NCI-H2081 treated with DMSO at 0.1 percent for 48 hours (cell line): ENCODE results near the gene KMT2B.

Source experiments
- DNase-seq: peaks from one replicate; lab custom pipeline; 2025; lab: John Stamatoyannopoulos, UW

KMT2B gene

DNA sequence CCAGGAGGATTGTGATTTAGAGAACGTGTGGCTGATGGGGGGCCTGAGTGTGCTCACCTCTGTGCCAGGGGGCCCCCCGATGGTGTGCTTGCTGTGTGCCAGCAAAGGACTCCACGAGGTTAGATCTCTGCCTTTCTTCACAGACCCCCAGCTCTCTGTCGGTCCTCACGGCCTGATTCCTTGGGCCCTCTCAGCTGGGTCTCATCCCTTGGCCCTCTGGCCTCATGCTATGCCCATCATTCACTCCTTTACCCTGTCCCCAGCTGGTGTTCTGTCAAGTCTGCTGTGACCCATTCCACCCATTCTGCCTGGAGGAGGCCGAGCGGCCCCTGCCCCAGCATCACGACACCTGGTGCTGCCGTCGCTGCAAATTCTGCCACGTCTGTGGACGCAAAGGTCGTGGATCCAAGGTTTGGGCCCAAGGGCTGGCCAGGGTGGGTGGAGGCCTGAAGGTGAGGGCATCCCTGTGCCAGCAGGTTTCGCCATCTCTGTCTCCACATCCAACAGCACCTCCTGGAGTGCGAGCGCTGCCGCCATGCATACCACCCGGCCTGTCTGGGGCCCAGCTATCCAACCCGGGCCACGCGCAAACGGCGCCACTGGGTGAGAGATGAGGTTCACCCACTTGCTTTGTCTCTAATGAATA is 7.5 kb downstream of the KMT2B start:
- no peak for DNase-seq

DNA sequence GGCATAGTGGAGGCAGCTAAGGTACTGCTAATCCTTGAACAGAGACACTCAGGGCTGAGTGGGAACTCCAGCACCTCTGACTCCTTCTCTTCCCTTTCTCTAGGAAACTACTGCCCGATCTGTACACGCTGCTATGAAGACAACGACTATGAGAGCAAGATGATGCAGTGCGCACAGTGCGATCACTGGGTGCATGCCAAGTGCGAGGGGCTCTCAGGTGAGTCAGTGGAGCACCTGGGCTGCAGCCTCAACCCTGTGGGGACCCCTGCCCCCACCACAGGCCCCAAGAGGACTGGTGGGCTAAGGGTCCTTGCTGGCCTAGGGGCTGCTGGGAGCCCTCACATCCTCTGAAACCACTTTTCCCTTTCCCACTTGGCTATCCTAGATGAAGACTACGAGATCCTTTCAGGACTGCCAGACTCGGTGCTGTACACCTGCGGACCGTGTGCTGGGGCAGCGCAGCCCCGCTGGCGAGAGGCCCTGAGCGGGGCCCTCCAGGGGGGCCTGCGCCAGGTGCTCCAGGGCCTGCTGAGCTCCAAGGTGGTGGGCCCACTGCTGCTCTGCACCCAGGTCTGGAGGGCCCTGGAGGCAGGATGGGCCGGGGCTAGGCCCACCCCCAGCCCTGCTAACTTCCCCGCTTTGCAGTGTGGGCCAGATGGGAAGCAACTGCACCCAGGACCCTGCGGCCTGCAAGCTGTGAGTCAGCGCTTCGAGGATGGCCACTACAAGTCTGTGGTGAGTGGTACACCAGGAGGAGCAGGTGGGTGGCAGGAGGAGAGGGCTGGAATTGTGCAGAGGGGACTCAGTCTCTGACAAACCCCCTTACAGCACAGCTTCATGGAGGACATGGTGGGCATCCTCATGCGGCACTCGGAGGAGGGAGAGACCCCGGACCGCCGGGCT is 9.5 kb downstream of the KMT2B start:
- no peak for DNase-seq

DNA sequence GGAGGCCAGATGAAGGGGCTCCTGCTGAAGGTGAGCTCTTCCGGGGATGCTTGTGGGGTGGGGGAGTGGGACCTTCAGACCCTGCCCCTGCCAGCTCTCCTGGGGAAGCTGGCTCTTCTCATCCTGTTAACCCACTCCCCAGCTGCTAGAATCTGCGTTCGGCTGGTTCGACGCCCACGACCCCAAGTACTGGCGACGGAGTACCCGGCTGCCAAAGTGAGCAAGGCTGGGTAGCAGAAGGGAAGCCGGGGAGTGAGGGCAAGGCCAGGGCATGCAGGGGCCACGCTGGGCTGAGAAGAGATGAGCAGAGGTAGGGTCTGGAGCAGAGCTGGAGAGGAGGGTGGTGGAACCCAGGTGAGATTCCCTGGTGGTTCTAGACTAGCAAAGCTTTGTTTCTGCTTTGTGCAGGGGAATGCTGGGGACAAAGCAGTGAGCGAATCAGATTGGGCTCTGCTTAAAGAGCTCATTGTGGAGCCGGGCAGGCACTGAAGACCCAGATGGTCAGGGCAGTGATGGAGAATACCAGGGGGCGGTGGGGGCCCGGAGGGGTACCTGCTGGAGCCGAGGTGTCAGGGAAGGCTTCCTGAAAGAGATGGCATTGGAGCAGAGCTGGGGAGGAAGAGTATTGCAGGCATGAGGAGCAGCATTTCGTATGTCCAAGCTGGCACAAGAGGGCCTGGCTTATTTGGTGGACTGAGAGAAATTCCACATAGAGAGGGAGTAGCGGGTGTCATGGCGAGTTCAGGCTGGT is 10.3 kb downstream of the KMT2B start:
- DNase-seq, result no peak

DNA sequence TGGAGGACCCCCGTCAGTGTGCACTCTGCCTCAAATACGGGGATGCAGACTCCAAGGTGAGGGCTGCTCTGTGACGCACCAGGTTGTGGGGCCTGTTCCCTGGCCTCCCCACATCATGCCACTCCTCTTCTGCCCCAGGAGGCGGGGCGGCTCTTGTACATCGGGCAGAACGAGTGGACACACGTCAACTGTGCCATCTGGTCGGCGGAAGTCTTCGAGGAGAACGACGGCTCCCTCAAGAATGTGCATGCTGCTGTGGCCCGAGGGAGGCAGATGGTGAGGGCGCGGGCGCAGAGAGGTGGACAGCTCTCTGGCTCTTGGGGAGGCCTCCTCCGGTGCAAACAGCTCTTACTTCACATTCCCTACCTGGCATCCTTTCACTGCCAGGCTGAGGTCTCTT is 11.2 kb downstream of the KMT2B start:
- no peak for DNase-seq

DNA sequence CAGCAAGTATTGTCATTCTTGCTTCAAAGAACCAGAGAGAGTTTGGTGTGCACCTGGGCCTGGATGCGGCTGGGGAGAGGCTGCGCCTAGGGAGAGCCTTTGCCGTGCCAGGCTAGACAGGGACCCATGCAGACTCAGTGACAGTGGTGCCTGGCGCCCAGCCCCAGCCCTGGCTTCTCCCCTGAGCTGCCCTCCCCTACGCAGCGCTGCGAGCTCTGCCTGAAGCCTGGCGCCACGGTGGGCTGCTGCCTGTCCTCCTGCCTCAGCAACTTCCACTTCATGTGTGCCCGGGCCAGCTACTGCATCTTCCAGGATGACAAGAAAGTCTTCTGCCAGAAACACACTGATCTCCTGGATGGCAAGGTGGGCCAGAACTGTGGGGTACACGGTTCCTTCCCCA is 12.0 kb downstream of the KMT2B start:
- no peak for DNase-seq

DNA sequence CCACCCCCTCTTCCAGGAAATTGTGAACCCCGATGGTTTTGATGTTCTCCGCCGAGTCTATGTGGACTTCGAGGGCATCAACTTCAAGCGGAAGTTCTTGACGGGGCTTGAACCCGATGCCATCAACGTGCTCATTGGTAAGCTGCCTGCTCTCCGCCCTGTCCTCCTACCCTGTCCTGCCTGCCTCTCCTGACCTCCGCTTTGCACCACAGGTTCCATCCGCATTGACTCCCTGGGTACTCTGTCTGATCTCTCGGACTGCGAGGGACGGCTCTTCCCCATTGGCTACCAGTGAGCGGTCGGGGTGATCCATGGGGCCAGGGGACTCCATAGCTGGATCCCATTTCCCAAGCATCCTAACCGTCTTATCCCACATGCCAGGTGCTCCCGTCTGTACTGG is 12.5 kb downstream of the KMT2B start:
- DNase-seq, result no peak

DNA sequence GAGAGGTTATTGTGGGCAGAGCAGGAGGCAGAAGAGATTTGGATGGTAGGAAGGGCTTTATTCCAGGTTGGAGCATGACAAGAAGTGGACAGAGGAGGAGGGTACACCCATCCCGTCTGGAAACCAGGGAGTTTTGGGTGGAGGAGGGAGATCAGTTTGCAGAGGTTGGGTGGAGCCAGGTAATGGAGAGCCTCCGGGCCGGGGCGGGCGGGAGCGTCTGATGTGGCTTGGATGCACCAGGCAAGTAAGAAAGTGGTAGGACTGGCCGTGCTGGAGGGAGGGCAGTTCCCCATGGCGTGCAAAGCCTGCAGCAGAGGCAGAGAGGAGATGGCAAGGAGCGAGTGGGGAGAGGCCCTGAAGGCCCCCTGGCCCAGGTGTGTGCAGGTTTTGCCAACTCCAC is 13.6 kb downstream of the KMT2B start:
- DNase-seq, result no peak

DNA sequence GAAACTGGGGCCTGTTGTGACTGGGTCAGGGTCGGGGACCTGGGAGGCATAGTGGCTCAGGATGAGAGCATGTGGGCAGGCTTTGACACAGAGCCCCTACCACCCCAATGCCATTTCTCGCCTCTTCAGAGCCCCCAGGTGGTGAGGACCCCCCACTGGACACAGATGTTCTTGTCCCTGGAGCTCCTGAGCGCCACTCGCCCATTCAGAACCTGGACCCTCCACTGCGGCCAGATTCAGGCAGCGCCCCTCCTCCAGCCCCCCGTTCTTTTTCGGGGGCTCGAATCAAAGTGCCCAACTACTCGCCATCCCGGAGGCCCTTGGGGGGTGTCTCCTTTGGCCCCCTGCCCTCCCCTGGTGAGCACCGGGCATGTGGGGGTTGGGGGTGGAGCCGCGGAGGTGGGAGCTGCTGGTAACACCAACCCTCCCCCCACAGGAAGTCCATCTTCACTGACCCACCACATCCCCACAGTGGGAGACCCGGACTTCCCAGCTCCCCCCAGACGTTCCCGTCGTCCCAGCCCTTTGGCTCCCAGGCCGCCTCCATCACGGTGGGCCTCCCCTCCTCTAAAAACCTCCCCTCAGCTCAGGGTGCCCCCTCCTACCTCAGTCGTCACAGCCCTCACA is 14.1 kb downstream of the KMT2B start:
- DNase-seq, result no peak

DNA sequence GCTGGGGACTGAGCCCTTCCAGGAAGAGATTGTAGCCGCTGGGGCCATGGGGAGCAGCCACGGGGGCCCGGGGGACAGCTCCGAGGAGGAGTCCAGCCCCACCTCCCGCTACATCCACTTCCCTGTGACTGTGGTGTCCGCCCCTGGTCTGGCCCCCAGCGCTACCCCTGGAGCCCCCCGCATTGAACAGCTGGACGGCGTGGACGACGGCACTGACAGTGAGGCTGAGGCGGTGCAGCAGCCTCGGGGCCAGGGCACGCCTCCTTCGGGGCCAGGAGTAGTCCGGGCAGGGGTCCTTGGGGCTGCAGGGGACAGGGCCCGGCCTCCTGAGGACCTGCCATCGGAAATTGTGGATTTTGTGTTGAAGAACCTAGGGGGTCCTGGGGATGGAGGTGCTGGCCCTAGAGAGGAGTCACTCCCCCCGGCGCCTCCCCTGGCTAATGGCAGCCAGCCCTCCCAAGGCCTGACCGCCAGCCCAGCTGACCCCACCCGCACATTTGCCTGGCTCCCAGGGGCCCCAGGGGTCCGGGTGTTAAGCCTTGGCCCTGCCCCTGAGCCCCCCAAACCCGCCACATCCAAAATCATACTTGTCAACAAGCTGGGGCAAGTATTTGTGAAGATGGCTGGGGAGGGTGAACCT is 14.9 kb downstream of the KMT2B start:
- DNase-seq, result no peak

DNA sequence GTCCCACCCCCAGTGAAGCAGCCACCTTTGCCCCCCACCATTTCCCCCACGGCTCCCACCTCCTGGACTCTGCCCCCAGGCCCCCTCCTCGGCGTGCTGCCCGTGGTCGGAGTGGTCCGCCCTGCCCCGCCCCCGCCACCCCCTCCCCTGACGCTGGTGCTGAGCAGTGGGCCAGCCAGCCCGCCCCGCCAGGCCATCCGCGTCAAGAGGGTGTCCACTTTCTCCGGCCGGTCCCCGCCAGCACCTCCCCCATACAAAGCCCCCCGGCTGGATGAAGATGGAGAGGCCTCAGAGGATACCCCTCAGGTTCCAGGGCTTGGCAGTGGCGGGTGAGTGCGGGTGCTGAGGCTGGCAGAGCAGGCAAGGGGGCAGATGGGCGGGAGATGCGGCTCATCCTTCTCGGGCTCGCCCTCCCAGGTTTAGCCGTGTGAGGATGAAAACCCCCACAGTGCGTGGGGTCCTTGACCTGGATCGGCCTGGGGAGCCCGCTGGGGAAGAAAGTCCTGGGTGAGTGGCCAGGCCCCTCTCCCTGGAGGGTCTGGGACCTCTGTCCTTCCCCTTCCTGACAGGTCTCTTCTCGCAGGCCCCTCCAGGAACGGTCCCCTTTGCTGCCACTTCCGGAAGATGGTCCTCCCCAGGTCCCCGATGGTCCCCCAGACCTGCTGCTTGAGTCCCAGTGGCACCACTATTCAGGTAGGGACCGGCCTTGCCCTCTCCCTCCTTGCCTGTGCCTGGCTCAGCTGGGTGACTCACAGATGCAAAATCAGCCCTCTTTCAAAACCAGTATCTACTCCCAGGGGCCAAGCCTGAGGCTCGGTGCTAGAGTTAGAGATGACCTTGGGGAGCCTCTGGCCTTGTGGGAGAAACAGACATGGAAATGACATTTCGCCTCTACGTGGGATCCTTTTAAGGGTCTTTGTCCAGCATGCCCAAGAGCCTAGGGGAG is 15.7 kb downstream of the KMT2B start:
- DNase-seq, result no peak

DNA sequence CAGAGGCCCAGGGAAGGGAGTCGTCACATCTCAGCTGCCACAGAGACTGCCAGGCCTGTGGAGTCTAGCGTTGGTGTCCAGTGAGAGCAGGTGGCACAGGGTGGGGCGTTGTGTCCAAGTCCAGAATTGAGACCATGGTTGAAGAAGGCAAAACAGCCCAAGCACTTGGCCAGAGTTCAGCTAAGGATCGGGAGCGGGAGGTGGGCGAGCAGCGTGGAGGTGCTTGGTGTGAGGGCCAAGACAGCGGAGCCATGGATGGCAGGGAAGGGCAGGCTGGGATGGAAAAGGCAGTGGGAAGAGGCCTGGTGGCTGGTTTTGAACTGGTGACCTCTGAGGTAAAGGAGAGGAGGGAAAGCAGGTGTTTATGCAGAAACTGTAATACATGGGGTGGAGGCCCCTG is 16.5 kb downstream of the KMT2B start:
- DNase-seq, result no peak

DNA sequence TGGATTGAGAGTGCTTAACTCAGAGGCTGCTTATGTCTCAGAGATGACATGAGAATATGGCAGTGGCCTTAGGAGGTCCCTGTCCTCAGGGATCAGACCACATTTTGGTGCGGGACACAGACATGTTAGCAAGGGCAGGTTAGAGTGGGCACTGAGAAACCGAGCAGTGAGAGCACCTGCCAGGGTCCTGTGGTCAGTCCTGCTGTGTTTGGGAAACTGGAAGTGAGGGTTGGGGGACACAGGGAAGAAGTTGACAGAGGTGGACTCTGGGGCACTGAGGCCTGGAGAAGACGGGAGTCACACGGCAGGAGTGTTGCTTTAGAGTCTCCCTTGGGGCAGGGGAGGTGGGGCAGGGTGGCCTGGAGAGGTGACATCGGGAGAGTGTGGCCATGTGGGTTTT is 17.1 kb downstream of the KMT2B start:
- no peak for DNase-seq

DNA sequence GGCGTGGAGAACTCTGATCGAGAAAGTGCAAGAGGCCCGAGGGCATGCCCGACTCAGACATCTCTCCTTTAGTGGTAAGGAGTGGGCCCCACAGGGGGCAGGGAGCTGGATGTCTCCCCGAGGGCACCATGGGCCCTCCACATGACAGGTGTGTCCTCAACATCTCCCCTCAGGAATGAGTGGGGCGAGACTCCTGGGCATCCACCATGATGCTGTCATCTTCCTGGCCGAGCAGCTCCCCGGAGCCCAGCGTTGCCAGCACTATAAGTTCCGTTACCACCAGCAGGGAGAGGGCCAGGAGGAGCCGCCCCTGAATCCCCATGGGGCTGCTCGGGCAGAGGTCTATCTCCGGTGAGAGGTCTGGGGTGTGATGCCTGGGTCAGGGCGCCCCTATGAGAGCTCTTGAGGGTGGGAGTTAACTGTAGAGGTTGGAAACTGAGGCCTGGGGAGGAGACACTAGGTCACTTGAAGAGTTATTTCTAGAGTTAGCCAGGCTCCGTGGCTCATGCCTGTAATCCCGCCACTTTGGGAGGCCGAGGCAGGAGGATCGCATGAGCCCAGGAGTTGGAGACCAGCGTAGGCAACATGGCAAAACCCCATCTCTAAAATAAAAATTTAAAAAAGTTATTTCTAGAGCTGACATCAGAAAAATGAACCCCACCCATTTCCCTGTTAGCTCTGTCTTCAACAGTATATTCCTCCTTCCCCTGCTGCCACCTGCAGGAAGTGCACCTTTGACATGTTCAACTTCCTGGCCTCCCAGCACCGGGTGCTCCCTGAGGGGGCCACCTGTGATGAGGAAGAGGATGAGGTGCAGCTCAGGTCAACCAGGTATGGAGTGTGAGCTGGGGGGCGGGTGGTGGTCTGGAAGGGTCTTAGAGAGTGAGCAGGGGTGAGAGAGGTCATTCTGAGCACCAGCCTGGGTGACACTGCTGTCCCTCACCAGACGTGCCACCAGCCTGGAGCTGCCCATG is 19.4 kb downstream of the KMT2B start:
- DNase-seq, result no peak

DNA sequence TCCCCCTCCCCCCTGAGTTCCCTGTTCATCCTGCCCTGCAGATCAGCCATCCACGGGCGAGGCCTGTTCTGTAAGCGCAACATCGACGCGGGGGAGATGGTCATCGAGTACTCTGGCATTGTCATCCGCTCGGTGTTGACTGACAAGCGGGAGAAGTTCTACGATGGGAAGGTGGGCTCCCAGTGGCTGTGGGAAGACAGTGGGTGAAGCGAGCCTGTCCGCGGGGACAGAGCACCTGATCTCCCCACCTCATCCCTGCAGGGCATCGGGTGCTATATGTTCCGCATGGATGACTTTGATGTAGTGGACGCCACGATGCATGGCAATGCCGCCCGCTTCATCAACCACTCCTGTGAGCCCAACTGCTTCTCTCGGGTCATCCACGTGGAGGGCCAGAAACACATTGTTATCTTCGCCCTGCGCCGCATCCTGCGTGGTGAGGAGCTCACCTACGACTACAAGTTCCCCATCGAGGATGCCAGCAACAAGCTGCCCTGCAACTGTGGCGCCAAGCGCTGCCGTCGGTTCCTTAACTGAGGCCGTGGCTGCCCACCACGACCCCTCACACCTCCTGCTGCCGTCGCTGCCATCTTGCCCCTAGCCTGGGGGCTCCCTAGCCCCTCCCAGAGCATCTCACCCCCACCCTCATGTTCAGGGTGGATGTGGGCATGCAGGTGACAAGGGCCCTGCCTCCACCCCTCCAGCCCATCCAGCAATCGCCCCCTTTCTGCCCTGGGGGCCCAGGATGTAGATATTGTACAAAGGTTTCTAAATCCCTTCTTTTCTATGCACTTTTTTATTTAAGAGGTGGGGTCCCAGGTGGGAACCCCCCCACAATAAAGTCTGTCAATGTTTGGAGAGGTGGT is 20.5 kb downstream of the KMT2B start:
- DNase-seq, result no peak

DNA sequence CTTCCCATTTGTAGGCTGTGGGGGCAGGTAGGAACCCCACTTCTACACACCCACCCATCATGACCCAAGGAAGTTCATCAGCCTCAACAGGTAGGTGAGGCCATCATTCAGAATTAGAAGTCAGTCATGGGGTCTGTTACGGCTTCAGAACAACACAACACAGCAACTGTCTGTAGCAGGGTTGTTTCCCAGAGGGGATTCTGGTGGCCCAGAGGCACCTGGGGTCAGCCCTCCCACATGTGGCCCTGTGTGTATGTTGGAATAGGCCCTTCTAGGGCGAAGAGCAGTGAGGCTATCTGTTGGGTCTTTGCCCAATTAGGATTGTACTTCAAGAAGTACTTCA is 21.1 kb downstream of the KMT2B start:
- no peak for DNase-seq

DNA sequence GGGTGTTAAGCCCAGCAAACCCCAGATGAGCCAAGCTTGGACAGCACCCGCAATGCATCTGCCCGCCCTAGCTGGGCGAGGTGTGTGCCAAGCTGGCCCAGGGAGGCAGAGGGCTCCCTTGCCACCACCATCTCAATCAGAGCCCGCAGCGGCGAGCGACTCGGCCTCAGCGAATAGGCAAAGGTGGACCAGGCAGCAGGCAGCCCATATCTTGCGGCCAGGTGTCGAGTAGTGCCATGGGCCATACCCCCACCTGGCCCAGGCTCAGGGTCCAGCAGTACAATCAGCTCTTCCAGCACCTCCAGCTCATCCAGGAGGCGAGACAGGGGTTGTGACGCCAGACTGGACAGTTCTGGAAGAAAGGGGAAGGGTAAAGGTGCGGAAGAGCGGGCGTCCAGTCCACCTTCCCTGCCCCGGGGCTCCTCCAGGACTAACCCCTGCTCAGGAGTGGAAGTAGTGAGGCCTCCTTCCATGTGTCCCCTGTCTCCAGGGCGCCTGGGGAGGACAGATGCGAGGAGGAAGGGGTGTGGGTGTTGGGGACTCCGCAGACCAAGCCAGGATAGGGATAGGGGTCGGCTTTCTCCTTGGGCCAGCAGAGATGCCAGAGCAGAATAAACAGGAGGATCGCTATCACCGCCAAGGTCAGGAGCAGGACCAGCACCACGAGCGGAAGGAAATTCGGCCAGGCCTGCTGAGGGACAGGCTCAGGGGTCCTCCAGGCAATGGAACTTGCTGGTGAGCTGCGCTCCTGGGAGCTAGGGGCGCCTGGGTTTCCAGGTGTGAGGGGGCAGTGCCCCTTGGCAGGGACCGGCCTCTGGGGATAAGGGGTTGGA is 21.7 kb downstream of the KMT2B start:
- DNase-seq, result no peak

DNA sequence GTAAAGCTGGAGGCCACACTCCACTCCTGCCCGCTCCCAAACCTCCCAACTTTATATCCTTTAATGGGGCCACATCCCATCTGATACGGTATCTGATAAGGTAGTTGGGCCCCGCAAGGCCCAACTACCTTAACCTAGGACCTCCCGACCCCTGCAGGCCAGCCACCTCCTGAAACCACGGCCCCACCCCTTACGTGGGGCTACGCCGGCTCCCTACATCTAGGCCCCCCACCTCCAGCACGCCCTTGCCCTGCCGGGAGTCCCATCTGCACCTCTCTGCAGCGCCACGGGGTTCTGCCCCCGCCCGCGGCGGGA is 22.3 kb downstream of the KMT2B start:
- no peak for DNase-seq
